ENCODE results near the gene GJC2.

The GJC2 gene

GRCh38 chr1:228154670-228155571, 5.2 kb downstream of the GJC2 start:
- no peak for TF ChIP-seq CTCF (IDR thresholded peaks at IDR 0.05; ENCODE audit: low read depth, low read length)
- no peak overlapping the region for H3K4me3 ChIP-seq (ENCODE audit: low read depth, low read length)

- no peak overlapping the region for H3K4me3 ChIP-seq (ENCODE audit: low read depth, low read length)
- TF ChIP-seq CTCF (IDR thresholded peaks at IDR 0.05; ENCODE audit: low read depth, low read length) = no peak
Observed at GRCh38 chr1:228155596-228156514, 6.1 kb downstream of the GJC2 start.

GRCh38 chr1:228156515-228156881, 6.8 kb downstream of the GJC2 start:
- TF ChIP-seq CTCF (IDR thresholded peaks at IDR 0.05; ENCODE audit: low read depth, low read length) = no peak
- no peak overlapping the region for H3K4me3 ChIP-seq (ENCODE audit: low read depth, low read length)

- TF ChIP-seq CTCF (IDR thresholded peaks at IDR 0.05; ENCODE audit: low read depth, low read length) = no peak
- no peak overlapping the region for H3K4me3 ChIP-seq (ENCODE audit: low read depth, low read length)
Observed at GRCh38 chr1:228156941-228157728, 7.4 kb downstream of the GJC2 start.

- TF ChIP-seq CTCF (IDR thresholded peaks at IDR 0.05; ENCODE audit: low read depth, low read length) = no peak
- H3K4me3 ChIP-seq (ENCODE audit: low read depth, low read length) = no peak overlapping the region
Observed at GRCh38 chr1:228157729-228158126, 8.0 kb downstream of the GJC2 start.

- H3K4me3 ChIP-seq (ENCODE audit: low read depth, low read length) = no peak overlapping the region
- TF ChIP-seq CTCF (IDR thresholded peaks at IDR 0.05; ENCODE audit: low read depth, low read length) = no peak
Observed at GRCh38 chr1:228158151-228159007, 8.6 kb downstream of the GJC2 start.

All from WI38 (cell line).